ENCODE data around the gene SLMAP. TPM values are rescaled to one million over a fixed set of nuclear protein-coding genes. Genes with fewer than 3 reads are reported as not detected.

SLMAP gene
- polyA plus RNA-seq, 1 of the 3 experiments (the other 2 are of a cell fraction) = 10.5 TPM

DNA sequence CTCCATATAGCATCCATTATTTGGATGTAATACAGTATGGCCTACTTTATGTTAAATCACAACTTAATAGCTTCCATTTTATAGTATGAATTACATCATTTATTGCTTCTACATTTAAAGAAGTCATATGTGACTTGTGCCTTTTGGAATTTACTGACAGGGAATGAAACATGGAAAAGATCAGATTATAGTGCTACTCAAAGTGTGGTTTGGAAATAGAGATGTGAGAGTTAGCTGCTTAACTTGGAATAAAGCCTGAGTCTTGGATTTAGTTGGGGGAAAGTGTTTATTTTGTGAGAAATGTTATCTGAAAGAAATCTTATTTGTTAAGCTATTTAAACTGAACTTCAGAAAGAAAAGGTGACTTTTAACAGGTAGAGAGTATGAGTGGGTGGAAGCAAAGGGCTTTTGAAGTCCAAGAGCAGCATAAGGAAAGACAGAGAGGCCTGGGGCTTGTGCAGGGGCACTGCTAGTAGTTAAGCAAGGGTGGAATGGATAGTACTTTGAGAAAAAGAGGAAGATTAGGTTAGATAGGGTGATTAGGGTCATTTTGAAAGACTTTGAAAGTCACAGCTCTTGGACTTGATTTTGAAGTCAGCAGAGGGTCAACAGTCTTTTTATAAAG, 60.5 kb downstream of the SLMAP start:
- CTCF ChIA-PET = interaction anchor here (1.3 kb wide), 1 partner anchor 11 kb away, joined by 4 read pairs; no protein-coding TSS in a partner anchor

More for the DNA sequence above, 60.5 kb downstream of the SLMAP start:
- H3K9me2 ChIP-seq = no peaks in the 10 kb centered on the region
- H2AFZ ChIP-seq (ENCODE audit: low read depth) = no peak overlapping the region
- peaks cover 4 to 5% of the 10 kb centered on the region in 2 experiments; a peak in 3 of 4 replicates for H3K4me1 ChIP-seq (ENCODE audit: control insufficient read depth in 1 of 2, insufficient read depth in 2 of 2, low read depth in 1 of 2, low read length in 1 of 2)
- POLR2A ChIA-PET = no interaction called here
- peak overlapping the region in 1 of 2 experiments; percentile 10; a peak in 1 of 4 replicates for H3K27ac ChIP-seq (ENCODE audit: low read depth in 2 of 2, low read length in 1 of 2)
- TF ChIP-seq RXRA (IDR thresholded peaks at IDR 0.05; ENCODE audit: borderline replicate concordance, low read depth) (no peak), FOXM1 (IDR thresholded peaks at IDR 0.05; ENCODE audit: low read depth) (no peak), MXI1 (IDR thresholded peaks at IDR 0.05; ENCODE audit: low read depth, low read length) (no peak), GABPA (IDR thresholded peaks at IDR 0.05; ENCODE audit: low read depth) (no peak), ZBTB33 (IDR thresholded peaks at IDR 0.05; ENCODE audit: borderline replicate concordance, low read depth) (no peak), RAD21 (IDR thresholded peaks at IDR 0.05; ENCODE audit: low read length) (no peak), TAF1 (IDR thresholded peaks at IDR 0.05; ENCODE audit: borderline replicate concordance, low read depth, low read length) (no peak), POLR2AphosphoS5 (IDR thresholded peaks at IDR 0.05; ENCODE audit: low read depth, low read length) (no peak), TCF12 (IDR thresholded peaks at IDR 0.05) (no peak), TEAD4 (IDR thresholded peaks at IDR 0.05; ENCODE audit: borderline replicate concordance, insufficient read depth) (no peak), SIN3A (IDR thresholded peaks at IDR 0.05; ENCODE audit: borderline replicate concordance, low read depth, low read length) (no peak), CHD2 (IDR thresholded peaks at IDR 0.05; ENCODE audit: low read length, partially characterized antibody) (no peak), EP300 (IDR thresholded peaks at IDR 0.05; ENCODE audit: borderline replicate concordance in 1 of 2, low read depth in 1 of 2, low read length in 1 of 2) (no peak), MEF2A (IDR thresholded peaks at IDR 0.05; ENCODE audit: borderline replicate concordance, low read depth) (no peak), RCOR1 (IDR thresholded peaks at IDR 0.05; ENCODE audit: low read length) (no peak), YY1 (IDR thresholded peaks at IDR 0.05; ENCODE audit: low read depth) (no peak), NRF1 (IDR thresholded peaks at IDR 0.05; ENCODE audit: low read depth, low read length) (no peak)
- TF ChIP-seq, protein P1, sequence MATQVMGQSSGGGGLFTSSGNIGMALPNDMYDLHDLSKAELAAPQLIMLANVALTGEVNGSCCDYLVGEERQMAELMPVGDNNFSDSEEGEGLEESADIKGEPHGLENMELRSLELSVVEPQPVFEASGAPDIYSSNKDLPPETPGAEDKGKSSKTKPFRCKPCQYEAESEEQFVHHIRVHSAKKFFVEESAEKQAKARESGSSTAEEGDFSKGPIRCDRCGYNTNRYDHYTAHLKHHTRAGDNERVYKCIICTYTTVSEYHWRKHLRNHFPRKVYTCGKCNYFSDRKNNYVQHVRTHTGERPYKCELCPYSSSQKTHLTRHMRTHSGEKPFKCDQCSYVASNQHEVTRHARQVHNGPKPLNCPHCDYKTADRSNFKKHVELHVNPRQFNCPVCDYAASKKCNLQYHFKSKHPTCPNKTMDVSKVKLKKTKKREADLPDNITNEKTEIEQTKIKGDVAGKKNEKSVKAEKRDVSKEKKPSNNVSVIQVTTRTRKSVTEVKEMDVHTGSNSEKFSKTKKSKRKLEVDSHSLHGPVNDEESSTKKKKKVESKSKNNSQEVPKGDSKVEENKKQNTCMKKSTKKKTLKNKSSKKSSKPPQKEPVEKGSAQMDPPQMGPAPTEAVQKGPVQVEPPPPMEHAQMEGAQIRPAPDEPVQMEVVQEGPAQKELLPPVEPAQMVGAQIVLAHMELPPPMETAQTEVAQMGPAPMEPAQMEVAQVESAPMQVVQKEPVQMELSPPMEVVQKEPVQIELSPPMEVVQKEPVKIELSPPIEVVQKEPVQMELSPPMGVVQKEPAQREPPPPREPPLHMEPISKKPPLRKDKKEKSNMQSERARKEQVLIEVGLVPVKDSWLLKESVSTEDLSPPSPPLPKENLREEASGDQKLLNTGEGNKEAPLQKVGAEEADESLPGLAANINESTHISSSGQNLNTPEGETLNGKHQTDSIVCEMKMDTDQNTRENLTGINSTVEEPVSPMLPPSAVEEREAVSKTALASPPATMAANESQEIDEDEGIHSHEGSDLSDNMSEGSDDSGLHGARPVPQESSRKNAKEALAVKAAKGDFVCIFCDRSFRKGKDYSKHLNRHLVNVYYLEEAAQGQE (IDR thresholded peaks at IDR 0.05; ENCODE audit: low read depth, low read length) = no peak
- TF ChIP-seq, protein P2, sequence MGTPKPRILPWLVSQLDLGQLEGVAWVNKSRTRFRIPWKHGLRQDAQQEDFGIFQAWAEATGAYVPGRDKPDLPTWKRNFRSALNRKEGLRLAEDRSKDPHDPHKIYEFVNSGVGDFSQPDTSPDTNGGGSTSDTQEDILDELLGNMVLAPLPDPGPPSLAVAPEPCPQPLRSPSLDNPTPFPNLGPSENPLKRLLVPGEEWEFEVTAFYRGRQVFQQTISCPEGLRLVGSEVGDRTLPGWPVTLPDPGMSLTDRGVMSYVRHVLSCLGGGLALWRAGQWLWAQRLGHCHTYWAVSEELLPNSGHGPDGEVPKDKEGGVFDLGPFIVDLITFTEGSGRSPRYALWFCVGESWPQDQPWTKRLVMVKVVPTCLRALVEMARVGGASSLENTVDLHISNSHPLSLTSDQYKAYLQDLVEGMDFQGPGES (IDR thresholded peaks at IDR 0.05; ENCODE audit: low read depth, low read length) = no peak
- no peak overlapping the region for H3K9ac ChIP-seq
- H3K4me2 ChIP-seq = no peak overlapping the region
- H3K79me2 ChIP-seq (ENCODE audit: insufficient read depth) = peaks cover 87% of the 10 kb centered on the region
- peaks cover 8% of the 10 kb centered on the region for H3F3A ChIP-seq (replicated peaks; ENCODE audit: insufficient read depth)
- no peak for DNase-seq
- peaks cover 30% of the 10 kb centered on the region for H4K20me1 ChIP-seq (ENCODE audit: insufficient read depth)
- H3K36me3 ChIP-seq (replicated peaks in 1 of 2; ENCODE audit: control insufficient read depth in 1 of 2, insufficient read depth in 2 of 2, low read length in 1 of 2) = peaks cover 0 to 9% of the 10 kb centered on the region in 2 experiments
- H3K27me3 ChIP-seq (ENCODE audit: insufficient read depth) = no peaks in the 10 kb centered on the region
- H3K4me3 ChIP-seq (ENCODE audit: low read depth in 2 of 2, low read length in 1 of 2) = no peak overlapping the region
- H3K9me3 ChIP-seq = peaks cover 3% of the 10 kb centered on the region

Data from SK-N-SH (cell line).